Activated CD4-positive, alpha-beta memory T cell treated with anti-CD3 and anti-CD28 coated beads, Interleukin-2, amount 10 ng/mL, durations not matched to agents 7 days and 5 days (primary cell): ENCODE data around the gene TEK. TPM values are rescaled to one million over a fixed set of nuclear protein-coding genes. Genes with fewer than 3 reads are reported as not detected.

Source experiments
- CTCF ChIA-PET: fragments of 350-600 bp; sonication (Branson Sonifier 250); formaldehyde crosslinking; loops from one replicate; lab custom pipeline; 2021; ENCODE audit warnings: antibody characterized with exemption, inconsistent platforms; lab: Charles Lee
- POLR2A ChIA-PET: fragments of 350-600 bp; sonication (Branson Sonifier 250); formaldehyde crosslinking; loops from one replicate; lab custom pipeline; 2021; ENCODE audit warnings: antibody characterized with exemption; lab: Charles Lee
- DNase-seq: peaks from one replicate; pipeline ENCODE4 v3.0.0-alpha.2; 2020
- H3K27ac Mint-ChIP-seq: one replicate; pipeline ENCODE4 v1.8.0; 2021; ENCODE audit warnings: mild to moderate bottlenecking, mixed read lengths
- H3K27me3 Mint-ChIP-seq: one replicate; pipeline ENCODE4 v1.8.0; 2021; ENCODE audit warnings: mixed read lengths
- H3K36me3 Mint-ChIP-seq: one replicate; pipeline ENCODE4 v1.8.0; 2021; ENCODE audit warnings: low read depth, mixed read lengths
- H3K4me1 Mint-ChIP-seq: one replicate; pipeline ENCODE4 v1.8.0; 2021; ENCODE audit warnings: mixed read lengths
- H3K4me3 Mint-ChIP-seq: one replicate; pipeline ENCODE4 v1.8.0; 2021; ENCODE audit warnings: mild to moderate bottlenecking, mixed read lengths
- H3K9me3 Mint-ChIP-seq: one replicate; pipeline ENCODE4 v1.8.0; 2021; ENCODE audit warnings: mixed read lengths
- total RNA-seq, 2 experiments: library from RNA; stranded (reverse); gene quantifications; one replicate each; pipeline ENCODE4 v1.2.3, GENCODE V29; 2021

TEK gene
- total RNA-seq, 2 experiments from 2014 or later = not detected

DNA sequence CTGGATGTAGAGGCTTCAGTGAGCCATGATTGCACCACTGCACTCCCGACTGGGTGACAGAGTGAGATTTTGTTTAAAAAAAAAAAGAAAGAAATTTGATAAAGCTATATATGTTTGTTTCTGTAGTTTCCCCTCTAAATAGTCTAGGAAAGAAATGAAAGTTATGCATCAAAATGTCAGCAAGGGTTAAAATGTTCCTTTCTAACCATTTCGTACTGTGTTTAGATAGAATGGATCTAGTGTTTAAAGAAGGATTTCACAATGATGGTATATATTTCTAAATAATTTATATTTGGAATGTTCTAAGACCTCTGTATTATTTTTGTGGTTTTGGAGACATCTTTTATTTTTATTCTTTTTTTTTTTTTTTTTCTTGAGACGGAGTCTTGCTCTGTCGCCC, 22.7 kb downstream of the TEK start:
- Mint-ChIP-seq H3K9me3 (no peaks in the 10 kb centered on the region), H3K27me3 (peaks cover 3% of the 10 kb centered on the region), H3K4me3 (no peak overlapping the region), H3K4me1 (no peaks in the 10 kb centered on the region), H3K36me3 (no peaks in the 10 kb centered on the region), H3K27ac (no peak overlapping the region)
- POLR2A ChIA-PET = no interaction called here
- DNase-seq = no peak
- CTCF ChIA-PET = no interaction called here

DNA sequence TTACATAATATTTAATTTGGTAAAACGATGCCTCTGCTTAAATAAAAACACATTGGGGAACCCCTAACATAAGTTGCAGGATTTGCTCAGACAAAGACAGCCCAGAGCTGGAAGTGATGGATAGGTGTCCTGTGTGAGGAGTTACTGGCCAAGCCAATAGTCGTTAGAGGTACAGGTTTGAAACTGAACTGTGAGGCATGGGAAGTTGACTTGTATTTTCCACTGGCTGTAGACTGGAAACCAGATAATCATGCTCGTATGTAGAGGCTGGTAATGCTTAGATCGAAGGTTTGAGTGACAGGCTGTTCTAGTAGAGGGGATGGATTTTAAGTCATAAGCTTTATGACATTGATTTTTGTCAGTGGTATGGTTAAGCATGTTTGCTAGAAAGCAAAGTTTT, 24.8 kb downstream of the TEK start:
- Mint-ChIP-seq H3K27me3 (no peaks in the 10 kb centered on the region), H3K9me3 (peaks cover 3% of the 10 kb centered on the region), H3K36me3 (no peaks in the 10 kb centered on the region), H3K27ac (no peak overlapping the region), H3K4me1 (no peaks in the 10 kb centered on the region), H3K4me3 (no peak overlapping the region)
- POLR2A ChIA-PET = no interaction called here
- no peak for DNase-seq
- CTCF ChIA-PET = interaction anchor here (0.6 kb wide), 1 partner anchor 12 kb away, joined by 4 read pairs; no protein-coding TSS in a partner anchor

GRCh38 chr9:27142299-27142930, 33.4 kb downstream of the TEK start:
- no peak overlapping the region for H3K4me3 Mint-ChIP-seq
- no peaks in the 10 kb centered on the region for H3K27me3 Mint-ChIP-seq
- no peak overlapping the region for H3K27ac Mint-ChIP-seq
- H3K36me3 Mint-ChIP-seq = no peaks in the 10 kb centered on the region
- ChIA-PET CTCF (no interaction called here), POLR2A (no interaction called here)
- peaks cover 3% of the 10 kb centered on the region for H3K9me3 Mint-ChIP-seq
- H3K4me1 Mint-ChIP-seq = no peaks in the 10 kb centered on the region
- DNase-seq = no peak

DNA sequence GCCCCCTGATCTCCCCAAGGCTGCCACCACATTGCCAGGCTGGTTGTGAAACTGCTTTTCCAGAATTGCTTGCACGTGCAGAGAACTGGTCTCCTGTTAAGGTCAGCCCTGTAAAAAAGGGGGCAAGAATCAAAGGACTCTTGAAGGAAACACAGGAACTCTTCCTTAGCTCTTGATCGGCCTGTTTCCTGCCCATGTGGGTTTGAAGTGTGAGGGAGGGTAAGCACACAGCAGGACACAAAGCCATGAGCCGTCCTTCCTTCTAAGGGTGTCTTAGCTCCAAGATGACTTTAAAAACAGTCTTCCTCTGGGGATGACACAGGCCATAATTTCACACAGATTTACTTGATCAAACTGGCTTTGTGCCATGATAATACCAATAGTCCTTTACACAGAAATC, 36.1 kb downstream of the TEK start:
- H3K4me3 Mint-ChIP-seq = no peak overlapping the region
- no peaks in the 10 kb centered on the region for H3K27me3 Mint-ChIP-seq
- H3K4me1 Mint-ChIP-seq = no peaks in the 10 kb centered on the region
- DNase-seq = no peak
- POLR2A ChIA-PET = no interaction called here
- CTCF ChIA-PET = no interaction called here
- H3K36me3 Mint-ChIP-seq = no peaks in the 10 kb centered on the region
- H3K27ac Mint-ChIP-seq = no peak overlapping the region
- no peaks in the 10 kb centered on the region for H3K9me3 Mint-ChIP-seq

- Mint-ChIP-seq H3K4me3 (no peak overlapping the region), H3K9me3 (no peaks in the 10 kb centered on the region), H3K4me1 (no peaks in the 10 kb centered on the region), H3K27ac (no peak overlapping the region), H3K36me3 (no peaks in the 10 kb centered on the region), H3K27me3 (no peaks in the 10 kb centered on the region)
- CTCF ChIA-PET = no interaction called here
- no peak for DNase-seq
- POLR2A ChIA-PET = no interaction called here
These were observed 40.6 kb downstream of the TEK start for GRCh38 chr9:27149651-27150050.

- no peaks in the 10 kb centered on the region for H3K9me3 Mint-ChIP-seq
- POLR2A ChIA-PET = no interaction called here
- H3K36me3 Mint-ChIP-seq = no peaks in the 10 kb centered on the region
- H3K4me3 Mint-ChIP-seq = no peak overlapping the region
- no peak for DNase-seq
- CTCF ChIA-PET = no interaction called here
- H3K27me3 Mint-ChIP-seq = peaks cover 1% of the 10 kb centered on the region
- H3K4me1 Mint-ChIP-seq = no peaks in the 10 kb centered on the region
- H3K27ac Mint-ChIP-seq = no peak overlapping the region
These were observed 41.9 kb downstream of the TEK start for GRCh38 chr9:27150746-27151406.

DNA sequence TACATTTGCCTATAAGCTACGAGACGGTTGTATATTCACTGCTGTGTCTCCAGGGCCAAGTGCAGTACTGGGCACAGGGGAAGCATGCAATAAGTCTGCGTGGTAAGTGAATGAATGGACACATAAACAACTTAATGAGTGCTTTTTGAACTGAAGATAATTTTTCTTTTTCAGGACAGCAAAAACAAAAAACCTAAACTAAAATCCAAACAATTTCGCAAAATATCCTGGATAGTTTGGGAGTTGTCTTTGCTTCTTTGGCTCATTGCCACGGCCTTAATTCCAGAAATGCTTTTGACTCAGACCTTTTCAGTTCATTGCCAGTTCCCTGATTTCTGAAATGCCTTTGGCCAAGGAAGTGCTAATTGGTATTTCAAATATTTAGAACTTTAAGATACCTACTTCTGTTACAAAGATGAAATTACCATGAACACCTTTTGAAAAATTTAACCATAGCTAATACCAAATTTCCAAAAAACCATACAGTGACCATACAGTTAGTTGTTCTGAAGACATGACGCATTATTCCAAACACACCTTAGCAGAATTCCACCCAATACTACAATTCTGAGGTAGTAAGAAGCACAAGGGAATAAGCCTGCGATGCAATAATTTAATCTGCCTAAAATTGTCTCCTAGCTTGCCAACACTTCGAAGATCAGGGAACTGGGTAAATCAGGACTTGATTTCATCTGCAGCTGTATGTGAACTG, 42.8 kb downstream of the TEK start:
- ChIA-PET POLR2A (no interaction called here), CTCF (no interaction called here)
- no peaks in the 10 kb centered on the region for H3K36me3 Mint-ChIP-seq
- H3K9me3 Mint-ChIP-seq = no peaks in the 10 kb centered on the region
- DNase-seq = no peak
- no peak overlapping the region for H3K27ac Mint-ChIP-seq
- H3K27me3 Mint-ChIP-seq = peaks cover 1% of the 10 kb centered on the region
- no peak overlapping the region for H3K4me3 Mint-ChIP-seq
- no peaks in the 10 kb centered on the region for H3K4me1 Mint-ChIP-seq

GRCh38 chr9:27152405-27152718, 43.3 kb downstream of the TEK start:
- no peaks in the 10 kb centered on the region for H3K9me3 Mint-ChIP-seq
- ChIA-PET POLR2A (no interaction called here), CTCF (no interaction called here)
- H3K4me1 Mint-ChIP-seq = no peaks in the 10 kb centered on the region
- H3K4me3 Mint-ChIP-seq = no peak overlapping the region
- peaks cover 1% of the 10 kb centered on the region for H3K27me3 Mint-ChIP-seq
- H3K27ac Mint-ChIP-seq = no peak overlapping the region
- H3K36me3 Mint-ChIP-seq = no peaks in the 10 kb centered on the region
- DNase-seq = no peak

DNA sequence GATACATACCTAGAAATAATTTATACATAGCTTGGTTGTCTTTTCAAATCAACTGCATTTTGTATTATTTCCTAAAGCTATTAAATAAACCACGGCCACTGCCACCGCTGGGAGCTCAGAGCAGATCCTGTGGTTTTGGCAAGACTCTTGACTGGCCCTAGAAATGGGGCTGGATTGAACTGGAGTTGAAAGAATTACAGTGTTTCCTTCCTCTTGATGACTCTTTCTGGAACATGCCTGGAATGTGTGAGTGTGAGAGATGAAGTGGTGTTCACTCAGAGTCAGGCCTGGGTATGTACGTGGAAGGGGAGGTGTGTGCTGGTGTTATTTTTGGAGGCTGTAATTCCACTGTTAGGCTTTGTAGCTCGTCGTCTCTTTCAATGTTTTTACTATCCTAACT, 45.9 kb downstream of the TEK start:
- POLR2A ChIA-PET = no interaction called here
- H3K4me3 Mint-ChIP-seq = no peak overlapping the region
- H3K27me3 Mint-ChIP-seq = peaks cover 1% of the 10 kb centered on the region
- DNase-seq = no peak
- H3K9me3 Mint-ChIP-seq = no peaks in the 10 kb centered on the region
- CTCF ChIA-PET = interaction anchor here (0.6 kb wide), 1 partner anchor 122 kb away, joined by 4 read pairs; no protein-coding TSS in a partner anchor
- H3K4me1 Mint-ChIP-seq = no peaks in the 10 kb centered on the region
- no peak overlapping the region for H3K27ac Mint-ChIP-seq
- no peaks in the 10 kb centered on the region for H3K36me3 Mint-ChIP-seq

DNA sequence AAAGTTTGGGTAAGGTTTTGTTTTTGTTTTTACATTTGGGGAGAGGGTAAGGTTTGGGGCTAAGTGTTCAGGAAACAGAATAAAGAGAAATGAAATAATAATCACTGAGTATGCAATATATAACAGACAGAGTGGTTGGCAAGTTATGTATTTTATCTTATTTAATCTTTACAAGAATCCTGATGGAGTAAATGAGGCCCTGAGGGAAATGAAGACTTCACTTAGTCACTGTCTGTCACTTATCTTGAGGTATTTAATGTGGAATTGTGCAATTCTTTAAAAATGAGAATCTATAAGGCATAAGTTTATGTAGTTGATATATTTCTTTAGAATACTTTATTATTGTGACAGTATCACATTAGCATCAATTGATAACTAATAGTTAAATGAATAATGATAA, 48.1 kb downstream of the TEK start:
- peaks cover 1% of the 10 kb centered on the region for H3K27me3 Mint-ChIP-seq
- POLR2A ChIA-PET = no interaction called here

DNA sequence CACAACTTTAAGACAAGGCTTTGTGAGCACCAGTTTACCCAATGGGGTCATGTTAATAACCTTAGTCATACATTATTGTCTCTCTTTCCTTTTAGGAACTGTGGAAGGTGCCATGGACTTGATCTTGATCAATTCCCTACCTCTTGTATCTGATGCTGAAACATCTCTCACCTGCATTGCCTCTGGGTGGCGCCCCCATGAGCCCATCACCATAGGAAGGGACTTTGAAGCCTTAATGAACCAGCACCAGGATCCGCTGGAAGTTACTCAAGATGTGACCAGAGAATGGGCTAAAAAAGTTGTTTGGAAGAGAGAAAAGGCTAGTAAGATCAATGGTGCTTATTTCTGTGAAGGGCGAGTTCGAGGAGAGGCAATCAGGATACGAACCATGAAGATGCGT, 48.7 kb downstream of the TEK start:
- ChIA-PET CTCF (no interaction called here), POLR2A (no interaction called here)
- DNase-seq = no peak
- no peaks in the 10 kb centered on the region for H3K36me3 Mint-ChIP-seq
- H3K9me3 Mint-ChIP-seq = no peaks in the 10 kb centered on the region
- H3K27ac Mint-ChIP-seq = no peak overlapping the region
- peaks cover 1% of the 10 kb centered on the region for H3K27me3 Mint-ChIP-seq
- no peaks in the 10 kb centered on the region for H3K4me1 Mint-ChIP-seq
- H3K4me3 Mint-ChIP-seq = no peak overlapping the region

More for the DNA sequence above, 48.1 kb downstream of the TEK start:
- no peak overlapping the region for H3K27ac Mint-ChIP-seq
- no peak for DNase-seq
- no peaks in the 10 kb centered on the region for H3K36me3 Mint-ChIP-seq
- H3K4me3 Mint-ChIP-seq = no peak overlapping the region
- CTCF ChIA-PET = no interaction called here
- no peaks in the 10 kb centered on the region for H3K9me3 Mint-ChIP-seq
- H3K4me1 Mint-ChIP-seq = no peaks in the 10 kb centered on the region

- Mint-ChIP-seq H3K36me3 (no peaks in the 10 kb centered on the region), H3K27ac (no peak overlapping the region), H3K27me3 (no peaks in the 10 kb centered on the region), H3K9me3 (no peaks in the 10 kb centered on the region), H3K4me1 (no peaks in the 10 kb centered on the region), H3K4me3 (no peak overlapping the region)
- POLR2A ChIA-PET = no interaction called here
- no peak for DNase-seq
- CTCF ChIA-PET = no interaction called here
These were observed 51.6 kb downstream of the TEK start for GRCh38 chr9:27160636-27161035.

GRCh38 chr9:27162045-27162444, 53.0 kb downstream of the TEK start:
- H3K27me3 Mint-ChIP-seq = no peaks in the 10 kb centered on the region
- ChIA-PET POLR2A (no interaction called here), CTCF (no interaction called here)

GRCh38 chr9:27165068-27165467, 56.0 kb downstream of the TEK start:
- ChIA-PET POLR2A (no interaction called here), CTCF (no interaction called here)
- Mint-ChIP-seq H3K27me3 (no peaks in the 10 kb centered on the region), H3K4me3 (no peak overlapping the region), H3K36me3 (no peaks in the 10 kb centered on the region), H3K4me1 (no peaks in the 10 kb centered on the region), H3K9me3 (peaks cover 4% of the 10 kb centered on the region), H3K27ac (no peak overlapping the region)
- DNase-seq = no peak

More at GRCh38 chr9:27162045-27162444, 53.0 kb downstream of the TEK start:
- H3K4me1 Mint-ChIP-seq = no peaks in the 10 kb centered on the region
- no peak overlapping the region for H3K27ac Mint-ChIP-seq
- no peaks in the 10 kb centered on the region for H3K9me3 Mint-ChIP-seq
- no peaks in the 10 kb centered on the region for H3K36me3 Mint-ChIP-seq
- DNase-seq = no peak
- no peak overlapping the region for H3K4me3 Mint-ChIP-seq
